DOHH2 (cell line): Measurements from ENCODE around the gene ZFY.
A peak's percentile ranks its signal among the peaks of the same experiment; 100 is the strongest.

ENCODE experiments used
- H3F3A ChIP-seq: fragments of 200-600 bp; sonication (generic), shearing (Covaris generic); 2 replicates; pipeline ENCODE4 v1.6.0; 2016; ENCODE audit warnings: antibody characterized with exemption, mild to moderate bottlenecking; ENCODE audit not compliant: control insufficient read depth, insufficient read depth
- H3K27ac ChIP-seq: fragments of 200-600 bp; sonication (generic); 2 replicates; pipeline ENCODE4 v1.5.1; 2014; ENCODE audit warnings: low read depth, mild to moderate bottlenecking, low read length, moderate library complexity
- H3K27me3 ChIP-seq: fragments of 200-600 bp; sonication (generic); 2 replicates; pipeline ENCODE4 v1.6.1; 2014; ENCODE audit warnings: mild to moderate bottlenecking, low read length, mixed read lengths; ENCODE audit not compliant: control insufficient read depth
- H3K36me3 ChIP-seq: fragments of 200-600 bp; sonication (generic); 2 replicates; pipeline ENCODE4 v1.6.1; 2014; ENCODE audit warnings: mild to moderate bottlenecking, low read length, moderate library complexity, mixed read lengths; ENCODE audit not compliant: control insufficient read depth
- H3K4me1 ChIP-seq: fragments of 200-600 bp; sonication (generic); 2 replicates; pipeline ENCODE4 v1.6.1; 2014; ENCODE audit warnings: mild to moderate bottlenecking, low read length, mixed read lengths; ENCODE audit not compliant: control insufficient read depth
- H3K4me2 ChIP-seq: fragments of 200-600 bp; sonication (generic); 2 replicates; pipeline ENCODE4 v1.6.0; 2014; ENCODE audit warnings: mild to moderate bottlenecking, low read length, moderate library complexity
- H3K4me3 ChIP-seq: fragments of 200-600 bp; sonication (generic); 2 replicates; pipeline ENCODE4 v1.5.1; 2014; ENCODE audit warnings: mild to moderate bottlenecking, low read length, mixed read lengths
- H3K79me2 ChIP-seq: fragments of 200-600 bp; sonication (generic); 2 replicates; pipeline ENCODE4 v1.6.1; 2014; ENCODE audit warnings: mild to moderate bottlenecking, low read length, mixed read lengths; ENCODE audit not compliant: control insufficient read depth
- H3K9me2 ChIP-seq: fragments of 200-600 bp; sonication (generic); replicated peaks from 2 replicates; pipeline ENCODE4 v1.6.1; 2014; ENCODE audit warnings: mild to moderate bottlenecking, low read length, mixed read lengths; ENCODE audit not compliant: control insufficient read depth
- H3K9me3 ChIP-seq: fragments of 200-600 bp; sonication (generic); 2 replicates; pipeline ENCODE4 v1.6.1; 2014; ENCODE audit warnings: antibody characterized with exemption, low read length, mixed read lengths; ENCODE audit not compliant: control insufficient read depth, insufficient read depth
- H4K20me1 ChIP-seq: fragments of 200-600 bp; sonication (generic); 2 replicates; pipeline ENCODE4 v1.6.0; 2014; ENCODE audit warnings: low read depth, mild to moderate bottlenecking, antibody characterized with exemption, low read length, moderate library complexity; ENCODE audit not compliant: control insufficient read depth, insufficient read depth
- EZH2phosphoT487 ChIP-seq: fragments of 200-600 bp; sonication (generic); IDR thresholded peaks from 2 replicates; pipeline ENCODE4 v1.6.1; 2017; ENCODE audit warnings: borderline replicate concordance, mild to moderate bottlenecking, antibody characterized with exemption, low read length, moderate library complexity, mixed read lengths
- TF ChIP-seq, protein P1 (sequence below): fragments of 200-600 bp; sonication (generic); IDR thresholded peaks from one replicate; pipeline ENCODE4 v1.5.1; 2014; ENCODE audit warnings: antibody characterized with exemption, mild to moderate bottlenecking, low read depth, low read length; ENCODE audit not compliant: poor library complexity, severe bottlenecking

Gene ZFY

DNA sequence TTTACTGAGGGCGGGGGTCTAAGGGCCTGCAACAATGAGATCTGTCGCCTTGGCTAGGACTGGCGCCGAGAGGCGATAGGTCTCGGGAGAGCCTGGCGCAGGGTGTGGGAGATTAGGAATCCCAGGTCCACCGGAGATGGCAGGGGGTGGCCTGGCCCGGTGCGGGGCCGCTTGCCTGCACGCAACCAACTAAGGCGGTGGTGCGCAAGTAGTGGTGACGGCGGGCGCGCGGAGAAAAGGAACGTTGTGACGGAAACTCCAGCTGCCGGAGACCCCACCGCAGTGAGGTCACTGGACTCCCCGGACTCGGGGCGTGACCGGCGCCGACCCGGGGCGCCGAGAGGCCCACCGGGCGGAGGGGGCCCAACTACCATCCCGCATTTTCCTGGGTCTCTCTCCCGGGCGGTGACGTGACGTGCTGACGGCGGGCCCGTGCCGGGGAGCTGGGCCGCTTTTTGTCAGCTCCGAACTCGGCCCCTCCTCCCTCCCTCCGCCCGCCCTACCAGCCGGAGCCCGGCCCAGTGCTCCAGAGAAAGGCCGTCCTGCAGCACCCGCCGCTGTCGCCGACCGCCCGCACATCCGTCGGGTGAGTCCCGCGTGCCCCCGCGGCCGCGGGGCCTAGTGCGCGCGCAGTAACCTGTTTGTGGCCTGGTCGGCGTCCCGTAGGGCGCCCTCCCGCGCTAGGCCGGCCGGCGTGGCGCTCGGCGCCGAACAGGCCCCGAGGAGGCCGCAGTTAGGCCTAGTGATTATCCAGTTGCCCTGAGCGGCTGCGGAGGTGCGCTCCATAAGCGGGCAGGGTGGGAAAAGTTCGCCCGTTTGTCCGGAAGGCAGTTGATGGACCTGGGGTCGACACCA lies at the start of gene ZFY:
ZFY (plus strand) TSS at position 521 of the 855 bp plus-strand sequence. CDS start 18,556 bp downstream, outside the sequence.
- H3K4me3 ChIP-seq, result peak within 1 kb of the TSS; percentile 90
- peaks cover 21% of the 10 kb centered on the region for H3K4me1 ChIP-seq
- peak within 1 kb of the TSS; percentile 88 for H3K4me2 ChIP-seq

DNA sequence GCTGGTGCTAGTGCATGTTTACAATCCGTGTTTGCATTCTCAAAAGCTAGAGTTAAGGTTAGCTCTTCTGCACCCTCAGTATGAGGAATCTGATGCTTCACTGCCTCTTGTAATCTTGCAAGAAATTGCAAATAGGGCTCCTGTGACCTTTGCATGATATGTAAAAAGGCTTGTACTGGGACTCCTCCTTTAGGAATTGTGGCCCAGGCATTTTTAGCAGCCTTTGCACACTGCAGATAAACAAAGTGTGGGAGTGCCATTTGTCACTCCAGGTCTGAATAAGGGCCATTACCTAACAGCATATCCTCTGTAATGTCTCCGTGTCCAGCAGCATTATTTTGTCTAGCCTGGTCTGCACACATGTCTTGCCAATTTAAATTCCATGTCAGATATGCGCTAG lies 49.3 kb upstream of the ZFY start:
- Histone ChIP-seq H4K20me1 (no peaks in the 10 kb centered on the region), H3K9me2 (no peaks in the 10 kb centered on the region), H3K36me3 (no peaks in the 10 kb centered on the region), H3K4me1 (peaks cover 16% of the 10 kb centered on the region), H3F3A (no peaks in the 10 kb centered on the region), H3K4me2 (no peak overlapping the region), H3K27me3 (no peaks in the 10 kb centered on the region), H3K4me3 (no peak overlapping the region), H3K9me3 (no peaks in the 10 kb centered on the region), H3K27ac (no peak overlapping the region), H3K79me2 (no peaks in the 10 kb centered on the region)
- TF ChIP-seq, protein P1, sequence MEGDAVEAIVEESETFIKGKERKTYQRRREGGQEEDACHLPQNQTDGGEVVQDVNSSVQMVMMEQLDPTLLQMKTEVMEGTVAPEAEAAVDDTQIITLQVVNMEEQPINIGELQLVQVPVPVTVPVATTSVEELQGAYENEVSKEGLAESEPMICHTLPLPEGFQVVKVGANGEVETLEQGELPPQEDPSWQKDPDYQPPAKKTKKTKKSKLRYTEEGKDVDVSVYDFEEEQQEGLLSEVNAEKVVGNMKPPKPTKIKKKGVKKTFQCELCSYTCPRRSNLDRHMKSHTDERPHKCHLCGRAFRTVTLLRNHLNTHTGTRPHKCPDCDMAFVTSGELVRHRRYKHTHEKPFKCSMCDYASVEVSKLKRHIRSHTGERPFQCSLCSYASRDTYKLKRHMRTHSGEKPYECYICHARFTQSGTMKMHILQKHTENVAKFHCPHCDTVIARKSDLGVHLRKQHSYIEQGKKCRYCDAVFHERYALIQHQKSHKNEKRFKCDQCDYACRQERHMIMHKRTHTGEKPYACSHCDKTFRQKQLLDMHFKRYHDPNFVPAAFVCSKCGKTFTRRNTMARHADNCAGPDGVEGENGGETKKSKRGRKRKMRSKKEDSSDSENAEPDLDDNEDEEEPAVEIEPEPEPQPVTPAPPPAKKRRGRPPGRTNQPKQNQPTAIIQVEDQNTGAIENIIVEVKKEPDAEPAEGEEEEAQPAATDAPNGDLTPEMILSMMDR, result no peak
- no peak for TF ChIP-seq EZH2phosphoT487

More for the DNA sequence above, at the start of gene ZFY:
- Histone ChIP-seq H3K36me3 (peaks cover 40% of the 10 kb centered on the region), H3K27ac (peak within 1 kb of the TSS; percentile 99), H3K79me2 (peaks cover 62% of the 10 kb centered on the region), H3K9me2 (no peaks in the 10 kb centered on the region), H3K27me3 (no peaks in the 10 kb centered on the region), H3K9me3 (no peaks in the 10 kb centered on the region), H3F3A (peaks cover 19% of the 10 kb centered on the region), H4K20me1 (no peaks in the 10 kb centered on the region)
- TF ChIP-seq, protein P1, result no peak
- TF ChIP-seq EZH2phosphoT487, result no peak

DNA sequence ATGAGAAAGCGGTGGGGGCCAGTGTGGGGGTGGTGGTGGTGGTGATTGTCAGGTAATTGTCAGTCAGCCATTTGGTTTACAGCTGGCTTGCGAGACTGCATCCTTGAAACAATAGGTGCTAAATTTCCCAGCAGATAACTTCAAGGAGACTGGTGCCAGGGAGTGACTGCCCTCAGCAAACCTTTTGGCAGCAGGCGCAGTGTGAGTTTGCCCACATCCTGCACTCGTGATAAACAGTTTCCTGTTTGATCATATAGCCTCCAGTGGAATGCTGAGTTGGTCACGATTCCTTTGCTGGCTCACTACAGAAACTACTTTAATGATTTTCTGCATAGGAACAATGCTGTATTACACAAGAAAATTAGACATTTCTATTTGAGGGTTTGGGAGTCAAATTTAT lies 47.8 kb upstream of the ZFY start:
- H3K4me3 ChIP-seq, result no peak overlapping the region
- no peak overlapping the region for H3K27ac ChIP-seq
- no peaks in the 10 kb centered on the region for H3K9me2 ChIP-seq

DNA sequence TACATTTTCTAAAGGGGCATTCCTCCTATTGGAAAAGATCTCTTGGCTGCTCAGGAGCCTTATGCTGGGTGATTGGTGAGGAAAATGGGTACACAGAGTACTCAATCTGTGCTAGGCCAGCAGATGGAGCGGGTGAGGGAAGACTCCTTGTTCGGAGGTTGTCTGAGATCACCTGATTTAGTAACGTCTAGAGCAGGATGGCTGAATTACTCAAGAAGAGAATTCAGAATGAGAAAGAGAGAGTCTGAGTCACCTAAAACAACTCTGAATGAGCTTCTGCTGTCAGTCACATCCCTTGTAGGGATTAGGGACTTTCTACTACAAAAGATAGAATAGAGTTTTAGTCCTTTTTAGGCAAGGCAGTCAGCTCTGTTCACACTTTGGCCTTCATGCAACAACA lies 47.2 kb upstream of the ZFY start:
- Histone ChIP-seq H4K20me1 (no peaks in the 10 kb centered on the region), H3K4me1 (peaks cover 14% of the 10 kb centered on the region), H3K27me3 (no peaks in the 10 kb centered on the region), H3K4me2 (peak overlapping the region; percentile 36; the same call in 1 of the 2 replicates), H3K36me3 (no peaks in the 10 kb centered on the region), H3K9me2 (no peaks in the 10 kb centered on the region), H3K27ac (no peak overlapping the region), H3K4me3 (no peak overlapping the region), H3F3A (no peaks in the 10 kb centered on the region), H3K9me3 (no peaks in the 10 kb centered on the region), H3K79me2 (no peaks in the 10 kb centered on the region)
- no peak for TF ChIP-seq EZH2phosphoT487
- TF ChIP-seq, protein P1, result no peak

More for the DNA sequence above, 47.8 kb upstream of the ZFY start:
- Histone ChIP-seq H3K9me3 (no peaks in the 10 kb centered on the region), H3K79me2 (no peaks in the 10 kb centered on the region), H3K36me3 (no peaks in the 10 kb centered on the region), H3K4me1 (peaks cover 14% of the 10 kb centered on the region), H3K27me3 (no peaks in the 10 kb centered on the region), H3K4me2 (peak overlapping the region; percentile 36), H4K20me1 (no peaks in the 10 kb centered on the region), H3F3A (no peaks in the 10 kb centered on the region)
- no peak for TF ChIP-seq EZH2phosphoT487
